GM23338 (cell line): ENCODE results near the gene TMEM161B.

ENCODE experiments used
- CREB1 ChIP-seq: fragments of 250-450 bp; sonication (Bioruptor Pico); IDR thresholded peaks from 2 replicates; pipeline ENCODE4 v1.5.0; 2020; ENCODE audit warnings: low read depth, mild to moderate bottlenecking, moderate library complexity
- CTCF ChIP-seq, 2 experiments: fragments of 200-600 bp in 1 of 2; sonication (generic) in 1 of 2; conservative IDR thresholded peaks; 2 replicates each; pipeline versions ENCODE4 v1.5.1 to v1.6.1; 2016 to 2017; ENCODE audit warnings: antibody characterized with exemption in 2 of 2, low read depth in 2 of 2, mild to moderate bottlenecking in 2 of 2, moderate library complexity in 1 of 2
- ETS1 ChIP-seq: IDR thresholded peaks from 2 replicates; pipeline ENCODE4 v1.6.1; 2016; ENCODE audit warnings: antibody characterized with exemption
- EZH2 ChIP-seq: fragments of 200-600 bp; sonication (generic); IDR thresholded peaks from one replicate; pipeline ENCODE4 v1.8.0; 2017; ENCODE audit warnings: antibody characterized with exemption, mild to moderate bottlenecking, low read depth; ENCODE audit not compliant: unreplicated experiment
- EZH2phosphoT487 ChIP-seq: fragments of 200-600 bp; sonication (generic); IDR thresholded peaks from one replicate; pipeline ENCODE4 v1.8.1; 2018; ENCODE audit warnings: antibody characterized with exemption; ENCODE audit not compliant: unreplicated experiment
- JUNB ChIP-seq: IDR thresholded peaks from one replicate; pipeline ENCODE4 v1.6.1; 2016; ENCODE audit warnings: antibody characterized with exemption; ENCODE audit not compliant: unreplicated experiment
- REST ChIP-seq: IDR thresholded peaks from one replicate; pipeline ENCODE4 v1.6.1; 2018; ENCODE audit warnings: antibody characterized with exemption; ENCODE audit not compliant: unreplicated experiment

DNA sequence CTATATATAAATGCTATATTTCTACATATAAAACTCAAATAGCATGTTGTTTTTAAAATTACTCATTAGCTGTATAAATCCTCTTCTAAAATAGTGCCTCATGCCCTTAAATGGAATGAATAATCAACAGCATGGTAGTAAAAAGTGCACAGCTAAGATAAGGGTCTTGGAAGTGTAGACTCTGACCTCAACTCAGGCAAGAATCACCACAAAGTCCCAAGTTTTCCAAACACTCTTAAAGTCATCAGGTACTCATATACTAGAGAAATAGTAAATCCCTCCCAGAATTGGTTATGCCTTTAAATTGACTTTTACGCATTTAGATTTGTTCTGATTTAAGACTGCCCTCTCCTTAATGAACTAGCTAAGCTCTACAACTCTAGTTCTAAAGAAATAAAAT lies 113.8 kb downstream of the TMEM161B start:
- TF ChIP-seq CTCF (conservative IDR thresholded peaks at IDR 0.05; ENCODE audit: low read depth in 2 of 2) (no peak), REST (no peak), EZH2 (no peak), CREB1 (CRISPR knock-in tag) (no peak), ETS1 (no peak), EZH2phosphoT487 (no peak), JUNB (no peak)
